CD4-positive, alpha-beta T cell (primary cell): ENCODE results near the gene IL17REL. TPM values are rescaled to one million over a fixed set of nuclear protein-coding genes. Genes with fewer than 3 reads are reported as not detected.

ENCODE experiments used
- ATAC-seq: fragments of 200-7000 bp; cut with Tn5 transposase; one replicate; pipeline ENCODE4 v1.10.0; 2022; ENCODE audit warnings: mild to moderate bottlenecking; ENCODE audit not compliant: poor library complexity
- CTCF ChIA-PET: fragments of 350-600 bp; sonication (Branson Sonifier 250); formaldehyde crosslinking; loops from one replicate; lab custom pipeline; 2021; ENCODE audit warnings: antibody characterized with exemption, inconsistent platforms; lab: Charles Lee
- POLR2A ChIA-PET: fragments of 350-600 bp; sonication (Branson Sonifier 250); formaldehyde crosslinking; loops from one replicate; lab custom pipeline; 2021; ENCODE audit warnings: antibody characterized with exemption, inconsistent platforms; lab: Charles Lee
- DNase-seq, 14 experiments: peaks; one replicate each; pipeline ENCODE4 v3.0.0-alpha.2; 2013 to 2020; ENCODE audit warnings: mixed read lengths in 2 of 14
- H3K27ac ChIP-seq, 2 donors: one replicate each; pipeline versions ENCODE4 v1.5.1 to v1.7.0; 2013; ENCODE audit warnings: low read length in 2 of 2, low read depth in 1 of 2, mild to moderate bottlenecking in 1 of 2
- H3K27me3 ChIP-seq, 2 experiments: 1 replicate in 1 of 2; 2 replicates in 1 of 2; pipeline versions ENCODE4 v1.6.1 to v1.7.0; 2013; ENCODE audit warnings: low read length in 2 of 2, control low read depth in 1 of 2, mild to moderate bottlenecking in 1 of 2, moderate library complexity in 1 of 2; ENCODE audit not compliant: insufficient read depth in 2 of 2, control insufficient read depth in 1 of 2
- H3K36me3 ChIP-seq: one replicate; pipeline ENCODE4 v1.6.1; 2013; ENCODE audit warnings: low read length, control low read depth; ENCODE audit not compliant: insufficient read depth
- H3K4me1 ChIP-seq: one replicate; pipeline ENCODE4 v1.6.1; 2013; ENCODE audit warnings: low read length, control low read depth; ENCODE audit not compliant: insufficient read depth
- H3K4me3 ChIP-seq: one replicate; pipeline ENCODE4 v1.5.1; 2013; ENCODE audit warnings: mild to moderate bottlenecking, low read length, moderate library complexity
- H3K9me3 ChIP-seq, 2 experiments: 1 replicate in 1 of 2; 2 replicates in 1 of 2; pipeline versions ENCODE4 v1.6.1 to v1.7.0; 2013; ENCODE audit warnings: low read length in 2 of 2, mild to moderate bottlenecking in 2 of 2, control low read depth in 1 of 2, moderate library complexity in 1 of 2; ENCODE audit not compliant: control insufficient read depth in 1 of 2, insufficient read depth in 1 of 2
- H3K27ac Mint-ChIP-seq: one replicate; pipeline ENCODE4 v1.8.0; 2020; ENCODE audit warnings: mixed read lengths
- H3K27me3 Mint-ChIP-seq: one replicate; pipeline ENCODE4 v1.8.0; 2021; ENCODE audit warnings: mixed read lengths
- H3K36me3 Mint-ChIP-seq: one replicate; pipeline ENCODE4 v1.8.0; 2021; ENCODE audit warnings: low read depth, mixed read lengths
- H3K4me1 Mint-ChIP-seq: one replicate; pipeline ENCODE4 v1.8.0; 2021; ENCODE audit warnings: low read depth, mixed read lengths
- H3K4me3 Mint-ChIP-seq: one replicate; pipeline ENCODE4 v1.8.0; 2020; ENCODE audit warnings: mild to moderate bottlenecking, mixed read lengths
- H3K9me3 Mint-ChIP-seq: one replicate; pipeline ENCODE4 v1.8.0; 2020; ENCODE audit warnings: mixed read lengths
- intact Hi-C, 2 experiments: fragments of 100-400 bp; cut with DNase I in 1 of 2; cut with micrococcal nuclease in 1 of 2; formaldehyde crosslinking; loops; one replicate each; pipeline versions ENCODE4 v1.15.1 to v1.9.0; 2023 to 2025; cut with DNase I, micrococcal nuclease
- total RNA-seq, 174 experiments: library from RNA in 2 of 174; stranded (reverse) in 2 of 174; gene quantifications; one replicate each; pipeline ENCODE4 v1.2.3 and lab custom pipeline; 2021 to 2026
- TF ChIP-seq, protein P1 (sequence below): fragments of 200-600 bp; IDR thresholded peaks from one replicate; pipeline ENCODE4 v1.8.0; 2022; ENCODE audit warnings: antibody characterized with exemption, mild to moderate bottlenecking

IL17REL gene
- total RNA-seq, 2 experiments from 2014 or later, result not detected

- Mint-ChIP-seq H3K4me3 (peak overlapping the region; percentile 60), H3K9me3 (no peaks in the 10 kb centered on the region), H3K27ac (peak overlapping the region; percentile 97), H3K4me1 (peaks cover 38% of the 10 kb centered on the region), H3K27me3 (no peaks in the 10 kb centered on the region), H3K36me3 (peaks cover 48% of the 10 kb centered on the region)
- Histone ChIP-seq H3K4me1 (peaks cover 80% of the 10 kb centered on the region), H3K27me3 (no peaks in the 10 kb centered on the region), H3K9me3 (no peaks in the 10 kb centered on the region), H3K4me3 (no peak overlapping the region), H3K27ac (no peak overlapping the region), H3K36me3 (peaks cover 32% of the 10 kb centered on the region)
- ChIA-PET POLR2A (interaction anchor here (1.1 to 3.6 kb wide), 4 partner anchors 30 to 127 kb away, joined by 3 to 32 read pairs (median 6); no protein-coding TSS in a partner anchor), CTCF (interaction anchor here (1.0 to 1.6 kb wide), 3 partner anchors 17 to 35 kb away, joined by 3 to 4 read pairs (median 3); no protein-coding TSS in a partner anchor)
- TF ChIP-seq, protein P1, sequence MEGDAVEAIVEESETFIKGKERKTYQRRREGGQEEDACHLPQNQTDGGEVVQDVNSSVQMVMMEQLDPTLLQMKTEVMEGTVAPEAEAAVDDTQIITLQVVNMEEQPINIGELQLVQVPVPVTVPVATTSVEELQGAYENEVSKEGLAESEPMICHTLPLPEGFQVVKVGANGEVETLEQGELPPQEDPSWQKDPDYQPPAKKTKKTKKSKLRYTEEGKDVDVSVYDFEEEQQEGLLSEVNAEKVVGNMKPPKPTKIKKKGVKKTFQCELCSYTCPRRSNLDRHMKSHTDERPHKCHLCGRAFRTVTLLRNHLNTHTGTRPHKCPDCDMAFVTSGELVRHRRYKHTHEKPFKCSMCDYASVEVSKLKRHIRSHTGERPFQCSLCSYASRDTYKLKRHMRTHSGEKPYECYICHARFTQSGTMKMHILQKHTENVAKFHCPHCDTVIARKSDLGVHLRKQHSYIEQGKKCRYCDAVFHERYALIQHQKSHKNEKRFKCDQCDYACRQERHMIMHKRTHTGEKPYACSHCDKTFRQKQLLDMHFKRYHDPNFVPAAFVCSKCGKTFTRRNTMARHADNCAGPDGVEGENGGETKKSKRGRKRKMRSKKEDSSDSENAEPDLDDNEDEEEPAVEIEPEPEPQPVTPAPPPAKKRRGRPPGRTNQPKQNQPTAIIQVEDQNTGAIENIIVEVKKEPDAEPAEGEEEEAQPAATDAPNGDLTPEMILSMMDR, result no peak
- ATAC-seq, result no peak
- peak in 3 of 14 experiments; percentile 2 to 33 (median 26) for DNase-seq
- intact Hi-C loops, result no loop called here
Measured at GRCh38 chr22:49966041-49966773, 46.4 kb downstream of the IL17REL start.

GRCh38 chr22:49965091-49966040, 47.2 kb downstream of the IL17REL start:
- CTCF ChIA-PET, result interaction anchor here (1.0 to 1.6 kb wide), 2 partner anchors 18 to 34 kb away, joined by 3 read pairs; no protein-coding TSS in a partner anchor
- TF ChIP-seq, protein P1, result no peak
- H3K9me3 ChIP-seq, result no peaks in the 10 kb centered on the region
- POLR2A ChIA-PET, result interaction anchor here (1.0 to 3.6 kb wide), 2 partner anchors 29 to 34 kb away, joined by 3 to 32 read pairs; no protein-coding TSS in a partner anchor
- H3K27me3 Mint-ChIP-seq, result no peaks in the 10 kb centered on the region
- H3K36me3 ChIP-seq, result peaks cover 32% of the 10 kb centered on the region
- peak in 3 of 14 experiments; percentile 1 to 44 (median 33) for DNase-seq
- peaks cover 43% of the 10 kb centered on the region for H3K36me3 Mint-ChIP-seq
- peaks cover 71% of the 10 kb centered on the region for H3K4me1 ChIP-seq
- H3K27me3 ChIP-seq, result no peaks in the 10 kb centered on the region
- H3K27ac Mint-ChIP-seq, result peak overlapping the region; percentile 97
- no peak overlapping the region for H3K4me3 ChIP-seq
- intact Hi-C loops, result loop anchor here in 1 of 2 experiments (2.0 kb wide), 1 partner anchor 17 kb away; no protein-coding TSS in a partner anchor
- no peak overlapping the region for H3K27ac ChIP-seq
- ATAC-seq, result no peak
- peak overlapping the region; percentile 38 for H3K4me3 Mint-ChIP-seq
- H3K9me3 Mint-ChIP-seq, result no peaks in the 10 kb centered on the region
- H3K4me1 Mint-ChIP-seq, result peaks cover 30% of the 10 kb centered on the region
